ENCODE results near the gene DVL3.

Gene DVL3

DNA sequence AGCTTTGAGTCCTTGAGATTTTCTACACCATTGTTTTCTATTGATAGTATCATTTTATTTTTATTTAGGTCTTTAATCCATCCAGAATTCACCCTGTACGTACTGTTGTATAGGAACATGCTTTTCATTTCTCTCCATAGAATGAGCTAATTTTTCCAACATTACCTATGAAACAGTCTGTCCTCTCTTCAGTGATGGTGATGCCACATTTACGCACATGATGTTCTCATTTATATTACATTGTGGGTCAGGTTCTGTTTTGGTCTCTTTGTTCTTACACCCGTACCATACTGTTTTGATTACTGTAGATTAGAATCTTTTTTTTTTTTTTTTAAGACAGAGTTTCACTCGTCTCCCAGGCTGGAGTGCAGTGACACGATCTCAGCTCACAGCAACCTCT lies 56.5 kb downstream of the DVL3 start:
- no peak for DNase-seq

- no peak for DNase-seq
Observed at GRCh38 chr3:184218814-184219213, 63.6 kb downstream of the DVL3 start.

DNA sequence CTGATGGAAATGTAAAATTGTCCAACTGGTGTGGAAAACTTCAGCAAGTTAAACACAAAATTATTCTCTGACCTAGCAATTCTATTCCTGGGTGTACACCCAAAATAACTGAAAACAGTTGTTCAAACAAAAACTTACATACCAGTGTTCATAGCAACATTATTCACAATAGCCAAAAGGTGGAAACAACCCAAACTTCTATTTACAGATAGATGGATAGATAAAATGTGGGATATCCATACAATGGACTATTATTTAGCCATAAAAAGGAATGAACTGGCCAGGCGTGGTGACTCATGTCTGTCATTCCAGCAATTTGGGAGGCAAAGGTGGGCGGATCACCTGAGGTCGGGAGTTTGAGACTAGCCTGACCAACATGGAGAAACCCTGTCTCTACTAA lies 67.3 kb downstream of the DVL3 start:
- no peak for DNase-seq
